Measurements from ENCODE around the gene CMTM8. TPM values are rescaled to one million over a fixed set of nuclear protein-coding genes. Genes with fewer than 3 reads are reported as not detected.
A peak's percentile ranks its signal among the peaks of the same experiment; 100 is the strongest.
"Not testable (repeated sequence)": the region's sequence is repeated elsewhere in the genome, so short reads cannot be mapped to it uniquely, and the experiment has no call there.

CMTM8 gene
- 1 to 10 TPM in 5 of 7 donors, under 1 TPM in 2; 0.48 to 6.4 (median 1.3) TPM for total RNA-seq
- polyA plus RNA-seq = 1 to 10 TPM; 2.5 to 9.9 TPM
- long read RNA-seq, donor 1 = 0 reads
- long read RNA-seq, donor 2, partial matches to known transcripts = 0 of 1 reads
- long read RNA-seq, donor 2, other reads (novel, unspliced or antisense) = 0 of 1 reads
- long read RNA-seq, donor 3, partial matches to known transcripts = 0 of 3 reads
- long read RNA-seq, donor 3, other reads (novel, unspliced or antisense) = 0 of 3 reads

GRCh38 chr3:32238453-32239306, at the start of gene CMTM8:
Gene CMTM8 (plus strand): TSS chr3:32238680. CDS start chr3:32238973, 293 bp downstream.
- TF ChIP-seq CTCF (IDR thresholded peaks at IDR 0.05) (no peak), POLR2A (IDR thresholded peaks at IDR 0.05) (no peak), EP300 (IDR thresholded peaks at IDR 0.05) (no peak)
- H3K27ac ChIP-seq = no peak within 1 kb of the TSS
- H3K36me3 ChIP-seq = no peaks in the 10 kb centered on the region
- DNase-seq = peak in 2 of 5 donors; percentile 32 to 38
- intact Hi-C loops (cut with DNase I) = no loop called here
- 0 to 2% (median 1%) methylated on average over 12 to 96 of the region's 96 CpGs for WGBS, 3 donors
- peak within 1 kb of the TSS; percentile 44 for H3K4me3 ChIP-seq
- peaks cover 1% of the 10 kb centered on the region for H3K4me1 ChIP-seq (ENCODE audit: insufficient read depth)
- H3K27me3 ChIP-seq = no peaks in the 10 kb centered on the region
- no peaks in the 10 kb centered on the region for H3K9me3 ChIP-seq

GRCh38 chr3:32189693-32190092, 48.8 kb upstream of the CMTM8 start:
- DNase-seq = no peak
- Histone ChIP-seq H3K4me1 (ENCODE audit: insufficient read depth) (no peaks in the 10 kb centered on the region), H3K9me3 (no peaks in the 10 kb centered on the region), H3K27ac (no peak overlapping the region), H3K36me3 (no peaks in the 10 kb centered on the region), H3K27me3 (no peaks in the 10 kb centered on the region), H3K4me3 (no peak overlapping the region)
- 57 to 59% (median 58%) methylated on average over 3 of the region's 3 CpGs for WGBS, 3 donors
- TF ChIP-seq POLR2A (IDR thresholded peaks at IDR 0.05) (no peak), CTCF (IDR thresholded peaks at IDR 0.05) (no peak), EP300 (IDR thresholded peaks at IDR 0.05) (no peak)
- intact Hi-C loops (cut with DNase I) = no loop called here

GRCh38 chr3:32190556-32190955, 47.9 kb upstream of the CMTM8 start:
- DNase-seq; H3K4me3 ChIP-seq; H3K27me3 ChIP-seq; H3K4me1 ChIP-seq (ENCODE audit: insufficient read depth); H3K9me3 ChIP-seq; H3K36me3 ChIP-seq; H3K27ac ChIP-seq; intact Hi-C loops (cut with DNase I): not testable (repeated sequence)
- 83 to 89% (median 84%) methylated on average over 6 of the region's 6 CpGs for WGBS, 3 donors

- no peaks in the 10 kb centered on the region for H3K27me3 ChIP-seq
- DNase-seq = no peak
- no peaks in the 10 kb centered on the region for H3K36me3 ChIP-seq
- no peak for TF ChIP-seq POLR2A (IDR thresholded peaks at IDR 0.05)
- no peak for TF ChIP-seq CTCF (IDR thresholded peaks at IDR 0.05)
- no peak overlapping the region for H3K4me3 ChIP-seq
- no peaks in the 10 kb centered on the region for H3K9me3 ChIP-seq
- no peaks in the 10 kb centered on the region for H3K4me1 ChIP-seq (ENCODE audit: insufficient read depth)
- H3K27ac ChIP-seq = no peak overlapping the region
- intact Hi-C loops (cut with DNase I) = no loop called here
Observed at GRCh38 chr3:32193101-32193500, 45.4 kb upstream of the CMTM8 start.

GRCh38 chr3:32194653-32195052, 43.8 kb upstream of the CMTM8 start:
- Histone ChIP-seq H3K9me3 (no peaks in the 10 kb centered on the region), H3K4me1 (ENCODE audit: insufficient read depth) (no peaks in the 10 kb centered on the region), H3K27ac (no peak overlapping the region), H3K27me3 (no peaks in the 10 kb centered on the region), H3K36me3 (no peaks in the 10 kb centered on the region), H3K4me3 (no peak overlapping the region)
- 67 to 92% (median 90%) methylated on average over 1 of the region's 1 CpG for WGBS, 3 donors
- intact Hi-C loops (cut with DNase I) = no loop called here
- TF ChIP-seq EP300 (IDR thresholded peaks at IDR 0.05) (no peak), CTCF (IDR thresholded peaks at IDR 0.05) (no peak), POLR2A (IDR thresholded peaks at IDR 0.05) (no peak)
- DNase-seq = no peak
